ENCODE results near the gene PPP1CA. TPM values are rescaled to one million over a fixed set of nuclear protein-coding genes. Genes with fewer than 3 reads are reported as not detected.

Gene PPP1CA
- total RNA-seq, 1 donor from 2014 or later, result 163 TPM

- H3K4me1 Mint-ChIP-seq (ENCODE audit: low read depth, unreplicated experiment), result peaks cover 27% of the 10 kb centered on the region
- DNase-seq, result peak; percentile 57
Measured at GRCh38 chr11:67352546-67353316, 48.9 kb downstream of the PPP1CA start.

DNA sequence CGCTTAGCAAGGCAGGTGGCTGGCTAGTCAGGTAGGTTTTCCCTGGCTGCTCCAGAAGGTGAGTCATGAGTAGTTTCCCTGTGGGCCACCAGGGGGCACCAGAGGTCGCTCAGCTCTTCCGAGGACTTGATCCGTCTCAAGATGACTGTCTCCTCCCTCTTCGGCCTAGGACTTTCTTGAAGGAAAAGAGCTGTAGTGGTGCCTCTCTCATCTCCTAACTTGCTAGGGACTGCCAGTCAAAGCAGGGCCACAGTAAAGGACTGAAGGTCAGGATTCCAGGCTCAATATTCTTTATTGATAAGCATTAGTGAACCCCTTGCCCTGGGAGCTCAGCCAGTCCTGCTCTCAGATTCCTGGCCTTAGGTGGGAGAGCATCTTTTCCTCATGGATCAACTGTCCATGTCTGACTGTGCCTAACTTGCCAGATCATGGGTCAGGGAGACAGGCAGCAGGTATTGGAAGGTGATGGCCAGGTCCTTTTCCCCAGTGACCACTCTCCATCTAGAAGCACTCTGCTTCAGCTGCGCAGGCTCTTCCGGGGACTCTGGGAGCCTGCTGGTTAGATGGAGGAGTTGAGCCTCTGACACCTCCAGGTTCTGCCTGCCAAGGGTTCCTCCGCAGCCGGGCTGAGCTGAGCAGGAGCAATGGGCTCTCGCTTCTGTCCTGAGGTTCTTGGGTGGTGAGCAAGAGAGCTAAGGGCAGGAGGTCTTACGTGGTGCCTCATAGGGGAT is 50.2 kb downstream of the PPP1CA start:
- H3K4me3 Mint-ChIP-seq (ENCODE audit: unreplicated experiment), result peak overlapping the region; percentile 70
- DNase-seq, result peak; percentile 58
- H3K27ac Mint-ChIP-seq (ENCODE audit: unreplicated experiment), result no peak overlapping the region
- peaks cover 13% of the 10 kb centered on the region for H3K27me3 Mint-ChIP-seq (ENCODE audit: unreplicated experiment)
- TF ChIP-seq CTCF (IDR thresholded peaks at IDR 0.05; ENCODE audit: partially characterized antibody, unreplicated experiment), result peak; percentile 93
- no peaks in the 10 kb centered on the region for H3K36me3 Mint-ChIP-seq (ENCODE audit: unreplicated experiment)
- peaks cover 8% of the 10 kb centered on the region for H3K9me3 Mint-ChIP-seq (ENCODE audit: unreplicated experiment)
- peaks cover 29% of the 10 kb centered on the region for H3K4me1 Mint-ChIP-seq (ENCODE audit: low read depth, unreplicated experiment)

More at GRCh38 chr11:67352546-67353316, 48.9 kb downstream of the PPP1CA start:
- peak overlapping the region; percentile 92 for H3K4me3 Mint-ChIP-seq (ENCODE audit: unreplicated experiment)
- peaks cover 13% of the 10 kb centered on the region for H3K27me3 Mint-ChIP-seq (ENCODE audit: unreplicated experiment)
- H3K9me3 Mint-ChIP-seq (ENCODE audit: unreplicated experiment), result peaks cover 8% of the 10 kb centered on the region
- no peak for TF ChIP-seq CTCF (IDR thresholded peaks at IDR 0.05; ENCODE audit: partially characterized antibody, unreplicated experiment)
- H3K27ac Mint-ChIP-seq (ENCODE audit: unreplicated experiment), result peak overlapping the region; percentile 93
- H3K36me3 Mint-ChIP-seq (ENCODE audit: unreplicated experiment), result no peaks in the 10 kb centered on the region

DNA sequence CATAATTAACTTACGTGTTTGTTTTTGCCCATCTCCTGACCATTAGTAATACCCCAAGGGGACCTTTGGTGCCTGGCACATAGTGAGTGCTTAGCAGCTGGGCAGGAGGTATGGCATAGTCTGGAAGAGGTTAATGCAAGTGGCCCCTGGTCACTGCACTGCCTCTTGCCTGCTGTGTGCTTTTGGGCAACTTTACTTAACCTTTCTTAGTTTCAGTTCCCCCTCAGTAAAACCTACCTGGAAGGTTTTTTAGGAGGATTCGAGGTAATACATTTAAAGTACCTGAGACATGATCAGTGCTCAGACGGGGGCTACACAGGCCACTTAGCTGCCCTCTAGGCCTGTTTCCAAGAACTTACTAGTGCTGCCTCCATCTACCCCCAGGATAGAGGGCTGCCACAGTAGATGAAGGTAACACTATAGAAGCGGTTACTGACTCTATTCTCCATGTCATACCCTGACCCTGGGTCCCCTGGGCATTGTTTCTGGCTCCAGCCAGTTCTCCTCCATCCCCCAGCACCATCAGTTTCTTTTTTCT is 51.7 kb downstream of the PPP1CA start:
- no peaks in the 10 kb centered on the region for H3K36me3 Mint-ChIP-seq (ENCODE audit: unreplicated experiment)
- no peak overlapping the region for H3K4me3 Mint-ChIP-seq (ENCODE audit: unreplicated experiment)
- H3K4me1 Mint-ChIP-seq (ENCODE audit: low read depth, unreplicated experiment), result peaks cover 29% of the 10 kb centered on the region
- no peak overlapping the region for H3K27ac Mint-ChIP-seq (ENCODE audit: unreplicated experiment)
- no peak for TF ChIP-seq CTCF (IDR thresholded peaks at IDR 0.05; ENCODE audit: partially characterized antibody, unreplicated experiment)
- H3K27me3 Mint-ChIP-seq (ENCODE audit: unreplicated experiment), result peaks cover 13% of the 10 kb centered on the region
- DNase-seq, result no peak
- peaks cover 8% of the 10 kb centered on the region for H3K9me3 Mint-ChIP-seq (ENCODE audit: unreplicated experiment)

DNA sequence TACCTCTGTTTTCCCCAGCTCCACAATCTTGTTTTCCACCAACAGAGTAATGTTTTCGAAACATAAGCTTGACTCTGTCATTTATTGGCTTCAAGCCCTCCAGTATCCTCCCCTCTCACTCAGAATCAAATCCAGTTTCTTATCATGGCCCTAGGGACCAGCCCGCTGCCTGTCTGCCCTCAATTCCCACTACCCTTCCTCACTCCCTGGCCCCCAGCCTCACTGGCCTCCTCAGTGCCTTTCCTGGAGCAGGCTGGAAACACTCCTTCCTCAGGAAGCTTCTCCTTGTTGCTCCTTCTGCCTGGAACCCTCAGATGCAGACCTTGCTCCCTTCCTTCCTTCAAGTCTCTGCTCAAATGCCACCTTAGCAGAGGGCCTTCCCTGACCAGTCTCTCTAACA is 52.2 kb downstream of the PPP1CA start:
- Mint-ChIP-seq H3K36me3 (ENCODE audit: unreplicated experiment) (no peaks in the 10 kb centered on the region), H3K9me3 (ENCODE audit: unreplicated experiment) (peaks cover 8% of the 10 kb centered on the region), H3K4me3 (ENCODE audit: unreplicated experiment) (peak overlapping the region; percentile 57), H3K27ac (ENCODE audit: unreplicated experiment) (peak overlapping the region; percentile 31), H3K4me1 (ENCODE audit: low read depth, unreplicated experiment) (peaks cover 25% of the 10 kb centered on the region), H3K27me3 (ENCODE audit: unreplicated experiment) (peaks cover 13% of the 10 kb centered on the region)
- TF ChIP-seq CTCF (IDR thresholded peaks at IDR 0.05; ENCODE audit: partially characterized antibody, unreplicated experiment), result no peak
- DNase-seq, result no peak

Data from glutamatergic neuron (in vitro differentiated cells).